ENCODE results near the gene ARPC5L. TPM values are rescaled to one million over a fixed set of nuclear protein-coding genes. Genes with fewer than 3 reads are reported as not detected.

ARPC5L gene
- total and polyA plus RNA-seq, 9 of the 15 experiments (the other 6 are each of a cell fraction or from before 2014, with no cell fraction given): 25.4 to 113 (median 63.8) TPM

DNA sequence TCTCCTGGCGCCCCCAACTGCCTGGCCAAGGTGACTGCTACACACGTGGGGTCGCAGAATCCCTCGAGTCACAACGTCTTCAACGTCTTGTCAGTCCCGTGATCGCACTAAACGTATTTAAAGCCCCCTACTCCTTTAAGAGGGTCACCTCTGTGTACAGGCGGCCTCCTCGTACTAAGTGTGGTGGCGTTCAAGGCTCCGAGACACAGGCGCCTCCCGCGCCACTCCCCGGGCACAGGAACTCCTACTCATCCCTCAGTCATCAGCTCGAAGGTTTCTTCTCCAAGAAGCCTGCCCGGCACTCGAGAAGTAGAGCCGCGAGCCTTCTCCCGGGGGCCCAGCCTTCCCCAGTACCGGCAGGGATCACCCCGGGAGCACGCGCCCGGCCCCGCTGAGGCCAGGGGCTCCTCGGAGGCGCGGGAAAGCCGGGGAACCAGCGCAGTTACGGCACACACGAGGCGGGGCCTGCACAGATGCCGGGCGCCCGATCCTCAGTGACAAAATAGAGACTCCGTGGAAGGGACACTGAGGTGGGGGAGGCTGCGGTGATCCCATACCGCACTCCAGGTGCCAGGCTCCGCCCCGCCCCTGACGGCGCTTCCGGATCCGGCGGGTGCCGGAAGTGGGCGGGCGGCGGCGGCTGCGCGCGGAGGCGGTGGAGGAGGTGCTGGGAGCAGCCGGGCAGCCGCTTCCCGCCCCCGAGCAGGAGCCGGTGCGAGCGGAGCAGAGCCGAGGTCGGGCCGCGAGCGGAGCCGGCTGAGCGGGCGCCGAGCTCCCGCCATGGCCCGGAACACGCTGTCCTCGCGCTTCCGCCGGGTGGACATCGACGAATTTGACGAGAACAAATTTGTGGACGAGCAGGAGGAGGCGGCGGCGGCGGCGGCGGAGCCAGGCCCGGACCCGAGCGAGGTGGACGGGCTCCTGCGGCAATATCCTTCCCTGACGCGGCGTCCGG is 6.9 kb downstream of the ARPC5L start (continued):
- TF ChIP-seq, protein P1, sequence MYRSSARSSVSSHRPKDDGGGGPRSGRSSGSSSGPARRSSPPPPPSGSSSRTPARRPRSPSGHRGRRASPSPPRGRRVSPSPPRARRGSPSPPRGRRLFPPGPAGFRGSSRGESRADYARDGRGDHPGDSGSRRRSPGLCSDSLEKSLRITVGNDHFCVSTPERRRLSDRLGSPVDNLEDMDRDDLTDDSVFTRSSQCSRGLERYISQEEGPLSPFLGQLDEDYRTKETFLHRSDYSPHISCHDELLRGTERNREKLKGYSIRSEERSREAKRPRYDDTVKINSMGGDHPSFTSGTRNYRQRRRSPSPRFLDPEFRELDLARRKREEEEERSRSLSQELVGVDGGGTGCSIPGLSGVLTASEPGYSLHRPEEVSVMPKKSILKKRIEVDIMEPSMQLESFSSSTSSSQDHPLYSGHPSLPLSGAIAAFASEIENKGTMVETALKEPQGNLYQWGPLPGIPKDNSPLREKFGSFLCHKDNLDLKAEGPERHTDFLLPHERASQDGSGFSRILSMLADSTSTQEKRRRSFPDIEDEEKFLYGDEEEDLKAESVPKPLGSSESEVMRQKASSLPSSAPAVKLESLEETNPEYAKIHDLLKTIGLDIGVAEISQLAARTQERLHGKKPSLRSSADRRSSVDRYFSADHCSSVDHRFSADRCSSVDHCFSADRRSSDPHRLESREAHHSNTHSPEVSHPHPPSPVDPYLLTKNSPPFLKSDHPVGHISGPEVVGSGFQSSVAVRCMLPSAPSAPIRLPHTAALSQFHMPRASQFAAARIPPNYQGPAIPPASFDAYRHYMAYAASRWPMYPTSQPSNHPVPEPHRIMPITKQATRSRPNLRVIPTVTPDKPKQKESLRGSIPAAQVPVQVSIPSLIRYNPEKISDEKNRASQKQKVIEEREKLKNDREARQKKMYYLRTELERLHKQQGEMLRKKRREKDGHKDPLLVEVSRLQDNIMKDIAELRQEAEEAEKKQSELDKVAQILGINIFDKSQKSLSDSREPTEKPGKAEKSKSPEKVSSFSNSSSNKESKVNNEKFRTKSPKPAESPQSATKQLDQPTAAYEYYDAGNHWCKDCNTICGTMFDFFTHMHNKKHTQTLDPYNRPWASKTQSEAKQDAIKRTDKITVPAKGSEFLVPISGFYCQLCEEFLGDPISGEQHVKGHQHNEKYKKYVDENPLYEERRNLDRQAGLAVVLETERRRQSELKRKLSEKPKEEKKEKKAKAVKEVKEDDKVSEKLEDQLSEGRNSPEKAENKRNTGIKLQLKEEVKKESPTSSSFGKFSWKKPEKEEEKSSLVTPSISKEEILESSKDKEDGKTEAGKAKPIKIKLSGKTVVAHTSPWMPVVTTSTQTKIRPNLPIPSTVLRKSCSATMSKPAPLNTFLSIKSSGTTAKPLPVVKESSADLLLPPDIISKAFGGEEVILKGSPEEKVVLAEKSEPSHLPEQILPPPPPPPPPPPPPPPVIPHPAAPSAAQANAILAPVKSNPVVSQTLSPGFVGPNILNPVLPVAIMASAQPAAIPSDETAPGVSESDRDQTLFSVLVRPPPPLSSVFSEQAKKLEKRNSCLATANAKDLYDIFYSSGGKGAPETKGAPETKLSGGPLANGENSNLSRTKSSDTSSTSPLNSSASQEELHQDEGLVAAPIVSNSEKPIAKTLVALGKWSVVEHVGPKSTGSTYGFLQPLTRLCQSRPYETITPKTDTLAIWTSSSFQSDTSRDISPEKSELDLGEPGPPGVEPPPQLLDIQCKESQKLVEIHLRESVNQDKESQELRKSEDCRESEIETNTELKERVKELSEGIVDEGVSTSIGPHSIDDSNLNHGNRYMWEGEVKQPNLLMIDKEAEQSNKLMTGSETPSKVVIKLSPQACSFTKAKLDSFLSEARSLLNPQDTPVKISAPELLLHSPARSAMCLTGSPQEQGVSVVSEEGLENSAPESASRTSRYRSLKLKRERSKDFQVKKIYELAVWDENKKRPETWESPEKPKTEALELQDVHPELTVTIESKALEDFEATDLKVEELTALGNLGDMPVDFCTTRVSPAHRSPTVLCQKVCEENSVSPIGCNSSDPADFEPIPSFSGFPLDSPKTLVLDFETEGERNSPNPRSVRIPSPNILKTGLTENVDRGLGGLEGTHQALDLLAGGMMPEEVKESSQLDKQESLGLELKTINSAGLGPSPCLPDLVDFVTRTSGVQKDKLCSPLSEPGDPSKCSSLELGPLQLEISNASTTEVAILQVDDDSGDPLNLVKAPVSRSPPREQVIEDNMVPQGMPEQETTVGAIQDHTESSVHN (IDR thresholded peaks at IDR 0.05; ENCODE audit: borderline replicate concordance in 1 of 2, low read depth in 1 of 2): no peak
- 0 out of 2 replicates have a peak, but pooled peaks have one; percentile 30 for TF ChIP-seq TARDBP (IDR thresholded peaks at IDR 0.05)
- TF ChIP-seq, protein P2, sequence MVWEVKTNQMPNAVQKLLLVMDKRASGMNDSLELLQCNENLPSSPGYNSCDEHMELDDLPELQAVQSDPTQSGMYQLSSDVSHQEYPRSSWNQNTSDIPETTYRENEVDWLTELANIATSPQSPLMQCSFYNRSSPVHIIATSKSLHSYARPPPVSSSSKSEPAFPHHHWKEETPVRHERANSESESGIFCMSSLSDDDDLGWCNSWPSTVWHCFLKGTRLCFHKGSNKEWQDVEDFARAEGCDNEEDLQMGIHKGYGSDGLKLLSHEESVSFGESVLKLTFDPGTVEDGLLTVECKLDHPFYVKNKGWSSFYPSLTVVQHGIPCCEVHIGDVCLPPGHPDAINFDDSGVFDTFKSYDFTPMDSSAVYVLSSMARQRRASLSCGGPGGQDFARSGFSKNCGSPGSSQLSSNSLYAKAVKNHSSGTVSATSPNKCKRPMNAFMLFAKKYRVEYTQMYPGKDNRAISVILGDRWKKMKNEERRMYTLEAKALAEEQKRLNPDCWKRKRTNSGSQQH (CRISPR knock-in tag; IDR thresholded peaks at IDR 0.05): peak; percentile 36; the same call in 1 of the 2 replicates
- TF ChIP-seq ZNF217 (CRISPR knock-in tag; IDR thresholded peaks at IDR 0.05): no peak
- TF ChIP-seq, protein P3, sequence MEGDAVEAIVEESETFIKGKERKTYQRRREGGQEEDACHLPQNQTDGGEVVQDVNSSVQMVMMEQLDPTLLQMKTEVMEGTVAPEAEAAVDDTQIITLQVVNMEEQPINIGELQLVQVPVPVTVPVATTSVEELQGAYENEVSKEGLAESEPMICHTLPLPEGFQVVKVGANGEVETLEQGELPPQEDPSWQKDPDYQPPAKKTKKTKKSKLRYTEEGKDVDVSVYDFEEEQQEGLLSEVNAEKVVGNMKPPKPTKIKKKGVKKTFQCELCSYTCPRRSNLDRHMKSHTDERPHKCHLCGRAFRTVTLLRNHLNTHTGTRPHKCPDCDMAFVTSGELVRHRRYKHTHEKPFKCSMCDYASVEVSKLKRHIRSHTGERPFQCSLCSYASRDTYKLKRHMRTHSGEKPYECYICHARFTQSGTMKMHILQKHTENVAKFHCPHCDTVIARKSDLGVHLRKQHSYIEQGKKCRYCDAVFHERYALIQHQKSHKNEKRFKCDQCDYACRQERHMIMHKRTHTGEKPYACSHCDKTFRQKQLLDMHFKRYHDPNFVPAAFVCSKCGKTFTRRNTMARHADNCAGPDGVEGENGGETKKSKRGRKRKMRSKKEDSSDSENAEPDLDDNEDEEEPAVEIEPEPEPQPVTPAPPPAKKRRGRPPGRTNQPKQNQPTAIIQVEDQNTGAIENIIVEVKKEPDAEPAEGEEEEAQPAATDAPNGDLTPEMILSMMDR (IDR thresholded peaks at IDR 0.05 in 2 of 3, conservative IDR thresholded peaks at IDR 0.05 in 1 of 3; ENCODE audit: insufficient read depth in 2 of 3, low read depth in 1 of 3, low read length in 3 of 3): peak; percentile 37 to 60 (median 48); a peak in 5 of 6 replicates
- TF ChIP-seq, protein P4, sequence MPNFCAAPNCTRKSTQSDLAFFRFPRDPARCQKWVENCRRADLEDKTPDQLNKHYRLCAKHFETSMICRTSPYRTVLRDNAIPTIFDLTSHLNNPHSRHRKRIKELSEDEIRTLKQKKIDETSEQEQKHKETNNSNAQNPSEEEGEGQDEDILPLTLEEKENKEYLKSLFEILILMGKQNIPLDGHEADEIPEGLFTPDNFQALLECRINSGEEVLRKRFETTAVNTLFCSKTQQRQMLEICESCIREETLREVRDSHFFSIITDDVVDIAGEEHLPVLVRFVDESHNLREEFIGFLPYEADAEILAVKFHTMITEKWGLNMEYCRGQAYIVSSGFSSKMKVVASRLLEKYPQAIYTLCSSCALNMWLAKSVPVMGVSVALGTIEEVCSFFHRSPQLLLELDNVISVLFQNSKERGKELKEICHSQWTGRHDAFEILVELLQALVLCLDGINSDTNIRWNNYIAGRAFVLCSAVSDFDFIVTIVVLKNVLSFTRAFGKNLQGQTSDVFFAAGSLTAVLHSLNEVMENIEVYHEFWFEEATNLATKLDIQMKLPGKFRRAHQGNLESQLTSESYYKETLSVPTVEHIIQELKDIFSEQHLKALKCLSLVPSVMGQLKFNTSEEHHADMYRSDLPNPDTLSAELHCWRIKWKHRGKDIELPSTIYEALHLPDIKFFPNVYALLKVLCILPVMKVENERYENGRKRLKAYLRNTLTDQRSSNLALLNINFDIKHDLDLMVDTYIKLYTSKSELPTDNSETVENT (CRISPR knock-in tag; IDR thresholded peaks at IDR 0.05): peak; percentile 76
- no peak for TF ChIP-seq YBX1 (IDR thresholded peaks at IDR 0.05)
- no peak for TF ChIP-seq NCOA4 (IDR thresholded peaks at IDR 0.05; ENCODE audit: partially characterized antibody)
- TF ChIP-seq, protein P5, sequence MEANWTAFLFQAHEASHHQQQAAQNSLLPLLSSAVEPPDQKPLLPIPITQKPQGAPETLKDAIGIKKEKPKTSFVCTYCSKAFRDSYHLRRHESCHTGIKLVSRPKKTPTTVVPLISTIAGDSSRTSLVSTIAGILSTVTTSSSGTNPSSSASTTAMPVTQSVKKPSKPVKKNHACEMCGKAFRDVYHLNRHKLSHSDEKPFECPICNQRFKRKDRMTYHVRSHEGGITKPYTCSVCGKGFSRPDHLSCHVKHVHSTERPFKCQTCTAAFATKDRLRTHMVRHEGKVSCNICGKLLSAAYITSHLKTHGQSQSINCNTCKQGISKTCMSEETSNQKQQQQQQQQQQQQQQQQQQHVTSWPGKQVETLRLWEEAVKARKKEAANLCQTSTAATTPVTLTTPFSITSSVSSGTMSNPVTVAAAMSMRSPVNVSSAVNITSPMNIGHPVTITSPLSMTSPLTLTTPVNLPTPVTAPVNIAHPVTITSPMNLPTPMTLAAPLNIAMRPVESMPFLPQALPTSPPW (CRISPR knock-in tag; IDR thresholded peaks at IDR 0.05): peak; percentile 66
